PFSK-1 (cell line): ENCODE results near the gene KIAA0232.

ENCODE experiments used
- FOXP2 ChIP-seq: optimal IDR thresholded peaks from 2 replicates; pipeline ENCODE3; 2011; ENCODE audit warnings: borderline replicate concordance, control low read depth, inconsistent platforms; ENCODE audit not compliant: insufficient read depth; ENCODE audit errors: extremely low read length, extremely low read depth
- POLR2AphosphoS5 ChIP-seq: IDR thresholded peaks from 2 replicates; pipeline ENCODE4 v1.6.1; 2012; ENCODE audit warnings: low read depth, mild to moderate bottlenecking, control low read depth, low read length, moderate library complexity
- REST ChIP-seq, 2 experiments: IDR thresholded peaks; 2 replicates each; pipeline versions ENCODE4 v1.6.1 to v1.8.0; 2011 to 2012; ENCODE audit warnings: low read depth in 2 of 2, low read length in 2 of 2, control low read depth in 1 of 2, inconsistent platforms in 1 of 2, mild to moderate bottlenecking in 1 of 2, moderate library complexity in 1 of 2; ENCODE audit not compliant: insufficient read depth in 1 of 2
- SIN3A ChIP-seq: IDR thresholded peaks from 2 replicates; pipeline ENCODE4 v1.6.1; 2012; ENCODE audit warnings: mild to moderate bottlenecking, low read length, moderate library complexity, borderline replicate concordance; ENCODE audit not compliant: insufficient read depth
- TAF1 ChIP-seq: IDR thresholded peaks from 2 replicates; pipeline ENCODE4 v1.6.1; 2012; ENCODE audit warnings: low read length, control low read depth, borderline replicate concordance; ENCODE audit not compliant: insufficient read depth

- TF ChIP-seq REST (IDR thresholded peaks at IDR 0.05; ENCODE audit: insufficient read depth in 1 of 2, low read depth in 2 of 2, low read length in 2 of 2) (no peak), TAF1 (no peak), SIN3A (no peak), POLR2AphosphoS5 (no peak), FOXP2 (no peak)
Observed at GRCh38 chr4:6910340-6910959, 127.9 kb downstream of the KIAA0232 start.
